GM23338 (cell line): ENCODE data around the gene CDHR2. TPM values are rescaled to one million over a fixed set of nuclear protein-coding genes. Genes with fewer than 3 reads are reported as not detected.

Source experiments
- ATAC-seq: fragments of 200-7000 bp; cut with Tn5 transposase; 3 replicates; pipeline ENCODE4 v1.9.1; 2020
- DNase-seq: peaks from one replicate; pipeline ENCODE4 v3.0.0-alpha.2; 2015; ENCODE audit warnings: low spot score
- H2AFZ ChIP-seq: fragments of 200-600 bp; sonication (generic); 2 replicates; pipeline ENCODE4 v1.8.0; 2016; ENCODE audit warnings: antibody characterized with exemption, mild to moderate bottlenecking, moderate library complexity
- H3F3A ChIP-seq: fragments of 200-600 bp; sonication (generic); replicated peaks from 2 replicates; pipeline ENCODE4 v1.8.0; 2017; ENCODE audit warnings: antibody characterized with exemption, mixed run types, low read depth
- H3K27ac ChIP-seq: fragments of 200-600 bp; sonication (generic); 2 replicates; pipeline ENCODE4 v1.6.1; 2016; ENCODE audit warnings: low read depth
- H3K27me3 ChIP-seq: fragments of 200-600 bp; sonication (generic); 2 replicates; pipeline ENCODE4 v1.8.0; 2016; ENCODE audit warnings: mild to moderate bottlenecking, mixed run types, moderate library complexity; ENCODE audit not compliant: insufficient read depth
- H3K36me3 ChIP-seq: fragments of 200-600 bp; sonication (generic); 2 replicates; pipeline ENCODE4 v1.8.0; 2016; ENCODE audit warnings: mild to moderate bottlenecking; ENCODE audit not compliant: insufficient read depth
- H3K4me1 ChIP-seq: fragments of 200-600 bp; sonication (generic); 2 replicates; pipeline ENCODE4 v1.8.0; 2016; ENCODE audit warnings: mild to moderate bottlenecking, moderate library complexity; ENCODE audit not compliant: insufficient read depth
- H3K4me2 ChIP-seq: fragments of 200-600 bp; sonication (generic); 2 replicates; pipeline ENCODE4 v1.7.1; 2017; ENCODE audit warnings: mixed run types
- H3K4me3 ChIP-seq: fragments of 200-600 bp; sonication (generic); 2 replicates; pipeline ENCODE4 v1.6.1; 2016; ENCODE audit warnings: mixed run types
- H3K79me2 ChIP-seq: fragments of 200-600 bp; sonication (generic); replicated peaks from 2 replicates; pipeline ENCODE4 v1.8.0; 2017; ENCODE audit warnings: mild to moderate bottlenecking; ENCODE audit not compliant: insufficient read depth
- H3K9me2 ChIP-seq: fragments of 200-600 bp; sonication (generic); 2 replicates; pipeline ENCODE4 v1.8.0; 2017; ENCODE audit not compliant: insufficient read depth
- H4K20me1 ChIP-seq: fragments of 200-600 bp; sonication (generic); replicated peaks from 2 replicates; pipeline ENCODE4 v1.8.0; 2017; ENCODE audit warnings: mild to moderate bottlenecking; ENCODE audit not compliant: insufficient read depth
- H3K27ac Mint-ChIP-seq: 2 replicates; pipeline ENCODE4 v1.8.0; 2020; ENCODE audit warnings: inconsistent platforms, mild to moderate bottlenecking, moderate library complexity, mixed read lengths
- H3K27me3 Mint-ChIP-seq: 3 replicates; pipeline ENCODE4 v1.8.0; 2022; ENCODE audit warnings: low read depth, mild to moderate bottlenecking, moderate library complexity, mixed read lengths, inconsistent platforms; ENCODE audit not compliant: insufficient read depth, poor library complexity
- H3K36me3 Mint-ChIP-seq: 3 replicates; pipeline ENCODE4 v1.8.0; 2021; ENCODE audit warnings: low read depth, mild to moderate bottlenecking, inconsistent platforms, moderate library complexity, mixed read lengths
- H3K4me1 Mint-ChIP-seq: 3 replicates; pipeline ENCODE4 v1.8.0; 2020; ENCODE audit warnings: mild to moderate bottlenecking, inconsistent platforms, mixed read lengths
- H3K4me3 Mint-ChIP-seq: 3 replicates; pipeline ENCODE4 v1.8.0; 2021; ENCODE audit warnings: moderate library complexity, mild to moderate bottlenecking, inconsistent platforms, mixed read lengths
- H3K9me3 Mint-ChIP-seq: 3 replicates; pipeline ENCODE4 v1.8.0; 2020; ENCODE audit warnings: moderate library complexity, mild to moderate bottlenecking, inconsistent platforms, mixed read lengths
- CREB1 ChIP-seq: fragments of 250-450 bp; sonication (Bioruptor Pico); IDR thresholded peaks from 2 replicates; pipeline ENCODE4 v1.5.0; 2020; ENCODE audit warnings: low read depth, mild to moderate bottlenecking, moderate library complexity
- ETS1 ChIP-seq: IDR thresholded peaks from 2 replicates; pipeline ENCODE4 v1.6.1; 2016; ENCODE audit warnings: antibody characterized with exemption
- EZH2 ChIP-seq: fragments of 200-600 bp; sonication (generic); IDR thresholded peaks from one replicate; pipeline ENCODE4 v1.8.0; 2017; ENCODE audit warnings: antibody characterized with exemption, mild to moderate bottlenecking, low read depth; ENCODE audit not compliant: unreplicated experiment
- NANOG ChIP-seq: IDR thresholded peaks from 2 replicates; pipeline ENCODE4 v1.6.1; 2016; ENCODE audit warnings: antibody characterized with exemption, borderline replicate concordance
- REST ChIP-seq: IDR thresholded peaks from one replicate; pipeline ENCODE4 v1.6.1; 2018; ENCODE audit warnings: antibody characterized with exemption; ENCODE audit not compliant: unreplicated experiment
- polyA plus RNA-seq: library from polyadenylated mRNA; unstranded; fragments of >200 nt; fragmentation: Nextera tagmentation; extraction: Ambion mirVana; gene quantifications from 2 replicates; pipeline ENCODE4 v1.2.1, GENCODE V29; 2016
- total RNA-seq: library from RNA; depleted of rRNA; stranded (reverse); fragments of >200 nt; shearing (Covaris generic); gene quantifications from 2 replicates; pipeline ENCODE4 v1.2.3, GENCODE V29; 2014
- TF ChIP-seq, protein P1 (sequence below): fragments of 250-450 bp; sonication (Bioruptor Pico); IDR thresholded peaks from 2 replicates; pipeline ENCODE4 v1.5.0; 2020; ENCODE audit warnings: mild to moderate bottlenecking, moderate library complexity

The CDHR2 gene
- total and polyA plus RNA-seq, 2 experiments from 2014 or later, result not detected

DNA sequence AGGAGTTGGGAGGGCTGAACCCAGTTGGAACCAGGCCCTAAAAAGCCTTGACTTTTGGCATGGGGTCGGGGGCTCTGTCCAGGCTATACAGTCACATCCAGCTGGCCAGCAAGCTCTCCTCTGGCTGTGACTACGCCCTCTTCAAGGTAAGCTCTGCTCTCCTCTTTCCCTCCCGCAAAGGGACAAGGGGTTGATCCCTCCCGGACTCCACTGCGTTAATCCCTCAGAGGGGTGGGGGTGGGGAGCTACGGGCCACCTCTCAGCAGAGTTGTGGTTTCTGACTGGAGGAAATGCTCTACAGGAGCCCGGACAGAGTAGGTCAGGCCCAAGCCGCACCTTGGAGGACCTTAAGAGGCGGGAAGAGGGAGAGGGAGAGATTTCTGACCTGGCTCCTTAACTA, 95.2 kb downstream of the CDHR2 start:
- H3K9me3 Mint-ChIP-seq, result no peaks in the 10 kb centered on the region; the same call in 2 of the 3 replicates
- H3K27ac ChIP-seq, result no peak overlapping the region
- 0 out of 2 replicates have a peak, but pooled peaks cover 5% of the 10 kb centered on the region for H3F3A ChIP-seq
- no peak overlapping the region; the same call in 1 of the 2 replicates for H2AFZ ChIP-seq
- H3K36me3 ChIP-seq, result no peaks in the 10 kb centered on the region
- ATAC-seq (no peak), DNase-seq (no peak)
- H3K4me1 Mint-ChIP-seq, result peaks cover 35% of the 10 kb centered on the region
- H3K79me2 ChIP-seq, result peaks cover 11% of the 10 kb centered on the region
- TF ChIP-seq CREB1 (CRISPR knock-in tag) (no peak), REST (no peak)
- no peaks in the 10 kb centered on the region for H3K9me2 ChIP-seq
- H3K27me3 ChIP-seq, result no peaks in the 10 kb centered on the region
- no peaks in the 10 kb centered on the region for H4K20me1 ChIP-seq
- H3K4me3 Mint-ChIP-seq, result no peak overlapping the region
- H3K27ac Mint-ChIP-seq, result no peak overlapping the region
- H3K4me2 ChIP-seq, result no peak overlapping the region
- peaks cover 11% of the 10 kb centered on the region for H3K4me1 ChIP-seq
- H3K27me3 Mint-ChIP-seq, result peaks cover 12% of the 10 kb centered on the region
- no peaks in the 10 kb centered on the region for H3K36me3 Mint-ChIP-seq
- no peak overlapping the region for H3K4me3 ChIP-seq

GRCh38 chr5:176644878-176645670, 95.9 kb downstream of the CDHR2 start:
- Mint-ChIP-seq H3K4me1 (peaks cover 39% of the 10 kb centered on the region), H3K36me3 (no peaks in the 10 kb centered on the region), H3K27me3 (peaks cover 12% of the 10 kb centered on the region), H3K4me3 (no peak overlapping the region), H3K27ac (no peak overlapping the region), H3K9me3 (no peaks in the 10 kb centered on the region; the same call in 2 of the 3 replicates)
- Histone ChIP-seq H3K4me3 (no peak overlapping the region), H3K4me1 (peaks cover 11% of the 10 kb centered on the region), H3K9me2 (no peaks in the 10 kb centered on the region), H2AFZ (no peak overlapping the region), H3K27ac (no peak overlapping the region), H4K20me1 (no peaks in the 10 kb centered on the region), H3K79me2 (peaks cover 19% of the 10 kb centered on the region), H3K27me3 (no peaks in the 10 kb centered on the region), H3K36me3 (no peaks in the 10 kb centered on the region), H3K4me2 (no peak overlapping the region), H3F3A (0 out of 2 replicates have a peak, but pooled peaks cover 5% of the 10 kb centered on the region)
- TF ChIP-seq EZH2 (no peak), NANOG (no peak), ETS1 (no peak)
- TF ChIP-seq, protein P1, sequence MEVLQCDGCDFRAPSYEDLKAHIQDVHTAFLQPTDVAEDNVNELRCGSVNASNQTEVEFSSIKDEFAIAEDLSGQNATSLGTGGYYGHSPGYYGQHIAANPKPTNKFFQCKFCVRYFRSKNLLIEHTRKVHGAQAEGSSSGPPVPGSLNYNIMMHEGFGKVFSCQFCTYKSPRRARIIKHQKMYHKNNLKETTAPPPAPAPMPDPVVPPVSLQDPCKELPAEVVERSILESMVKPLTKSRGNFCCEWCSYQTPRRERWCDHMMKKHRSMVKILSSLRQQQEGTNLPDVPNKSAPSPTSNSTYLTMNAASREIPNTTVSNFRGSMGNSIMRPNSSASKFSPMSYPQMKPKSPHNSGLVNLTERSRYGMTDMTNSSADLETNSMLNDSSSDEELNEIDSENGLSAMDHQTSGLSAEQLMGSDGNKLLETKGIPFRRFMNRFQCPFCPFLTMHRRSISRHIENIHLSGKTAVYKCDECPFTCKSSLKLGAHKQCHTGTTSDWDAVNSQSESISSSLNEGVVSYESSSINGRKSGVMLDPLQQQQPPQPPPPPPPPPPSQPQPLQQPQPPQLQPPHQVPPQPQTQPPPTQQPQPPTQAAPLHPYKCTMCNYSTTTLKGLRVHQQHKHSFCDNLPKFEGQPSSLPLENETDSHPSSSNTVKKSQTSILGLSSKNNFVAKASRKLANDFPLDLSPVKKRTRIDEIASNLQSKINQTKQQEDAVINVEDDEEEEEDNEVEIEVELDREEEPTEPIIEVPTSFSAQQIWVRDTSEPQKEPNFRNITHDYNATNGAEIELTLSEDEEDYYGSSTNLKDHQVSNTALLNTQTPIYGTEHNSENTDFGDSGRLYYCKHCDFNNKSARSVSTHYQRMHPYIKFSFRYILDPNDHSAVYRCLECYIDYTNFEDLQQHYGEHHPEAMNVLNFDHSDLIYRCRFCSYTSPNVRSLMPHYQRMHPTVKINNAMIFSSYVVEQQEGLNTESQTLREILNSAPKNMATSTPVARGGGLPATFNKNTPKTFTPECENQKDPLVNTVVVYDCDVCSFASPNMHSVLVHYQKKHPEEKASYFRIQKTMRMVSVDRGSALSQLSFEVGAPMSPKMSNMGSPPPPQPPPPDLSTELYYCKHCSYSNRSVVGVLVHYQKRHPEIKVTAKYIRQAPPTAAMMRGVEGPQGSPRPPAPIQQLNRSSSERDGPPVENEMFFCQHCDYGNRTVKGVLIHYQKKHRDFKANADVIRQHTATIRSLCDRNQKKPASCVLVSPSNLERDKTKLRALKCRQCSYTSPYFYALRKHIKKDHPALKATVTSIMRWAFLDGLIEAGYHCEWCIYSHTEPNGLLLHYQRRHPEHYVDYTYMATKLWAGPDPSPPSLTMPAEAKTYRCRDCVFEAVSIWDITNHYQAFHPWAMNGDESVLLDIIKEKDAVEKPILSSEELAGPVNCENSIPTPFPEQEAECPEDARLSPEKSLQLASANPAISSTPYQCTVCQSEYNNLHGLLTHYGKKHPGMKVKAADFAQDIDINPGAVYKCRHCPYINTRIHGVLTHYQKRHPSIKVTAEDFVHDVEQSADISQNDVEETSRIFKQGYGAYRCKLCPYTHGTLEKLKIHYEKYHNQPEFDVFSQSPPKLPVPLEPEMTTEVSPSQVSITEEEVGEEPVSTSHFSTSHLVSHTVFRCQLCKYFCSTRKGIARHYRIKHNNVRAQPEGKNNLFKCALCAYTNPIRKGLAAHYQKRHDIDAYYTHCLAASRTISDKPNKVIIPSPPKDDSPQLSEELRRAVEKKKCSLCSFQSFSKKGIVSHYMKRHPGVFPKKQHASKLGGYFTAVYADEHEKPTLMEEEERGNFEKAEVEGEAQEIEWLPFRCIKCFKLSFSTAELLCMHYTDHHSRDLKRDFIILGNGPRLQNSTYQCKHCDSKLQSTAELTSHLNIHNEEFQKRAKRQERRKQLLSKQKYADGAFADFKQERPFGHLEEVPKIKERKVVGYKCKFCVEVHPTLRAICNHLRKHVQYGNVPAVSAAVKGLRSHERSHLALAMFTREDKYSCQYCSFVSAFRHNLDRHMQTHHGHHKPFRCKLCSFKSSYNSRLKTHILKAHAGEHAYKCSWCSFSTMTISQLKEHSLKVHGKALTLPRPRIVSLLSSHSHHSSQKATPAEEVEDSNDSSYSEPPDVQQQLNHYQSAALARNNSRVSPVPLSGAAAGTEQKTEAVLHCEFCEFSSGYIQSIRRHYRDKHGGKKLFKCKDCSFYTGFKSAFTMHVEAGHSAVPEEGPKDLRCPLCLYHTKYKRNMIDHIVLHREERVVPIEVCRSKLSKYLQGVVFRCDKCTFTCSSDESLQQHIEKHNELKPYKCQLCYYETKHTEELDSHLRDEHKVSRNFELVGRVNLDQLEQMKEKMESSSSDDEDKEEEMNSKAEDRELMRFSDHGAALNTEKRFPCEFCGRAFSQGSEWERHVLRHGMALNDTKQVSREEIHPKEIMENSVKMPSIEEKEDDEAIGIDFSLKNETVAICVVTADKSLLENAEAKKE (CRISPR knock-in tag), result no peak
- ATAC-seq, result no peak
- DNase-seq, result no peak
